ENCODE measurements around the gene LGR5. TPM values are rescaled to one million over a fixed set of nuclear protein-coding genes. Genes with fewer than 3 reads are reported as not detected.

LGR5 gene
- total and polyA plus RNA-seq, 8 donors, result 0.06 to 0.17 (median 0.11) TPM; not detected in 4

DNA sequence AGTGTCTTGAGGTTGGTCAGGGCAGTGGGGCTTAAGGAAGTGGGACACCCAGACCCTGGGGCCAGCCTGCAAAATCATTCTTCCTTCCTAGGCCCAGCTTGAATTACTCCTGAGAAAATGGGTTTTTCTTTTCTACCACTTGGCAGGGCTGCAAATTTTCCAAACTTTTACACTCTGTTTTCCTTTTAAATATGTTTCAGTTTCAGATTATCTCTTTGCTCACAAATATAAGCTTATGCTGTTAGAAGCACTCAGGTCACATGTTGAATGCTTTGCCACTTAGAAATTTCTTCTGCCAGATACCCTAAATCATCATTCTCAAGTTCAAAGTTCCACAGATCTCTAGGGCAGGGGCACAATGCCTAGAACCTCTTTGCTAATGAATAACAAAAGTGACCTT is 2.9 kb upstream of the LGR5 start:
- H3K27ac ChIP-seq, result no peak overlapping the region
- TF ChIP-seq, protein P1, sequence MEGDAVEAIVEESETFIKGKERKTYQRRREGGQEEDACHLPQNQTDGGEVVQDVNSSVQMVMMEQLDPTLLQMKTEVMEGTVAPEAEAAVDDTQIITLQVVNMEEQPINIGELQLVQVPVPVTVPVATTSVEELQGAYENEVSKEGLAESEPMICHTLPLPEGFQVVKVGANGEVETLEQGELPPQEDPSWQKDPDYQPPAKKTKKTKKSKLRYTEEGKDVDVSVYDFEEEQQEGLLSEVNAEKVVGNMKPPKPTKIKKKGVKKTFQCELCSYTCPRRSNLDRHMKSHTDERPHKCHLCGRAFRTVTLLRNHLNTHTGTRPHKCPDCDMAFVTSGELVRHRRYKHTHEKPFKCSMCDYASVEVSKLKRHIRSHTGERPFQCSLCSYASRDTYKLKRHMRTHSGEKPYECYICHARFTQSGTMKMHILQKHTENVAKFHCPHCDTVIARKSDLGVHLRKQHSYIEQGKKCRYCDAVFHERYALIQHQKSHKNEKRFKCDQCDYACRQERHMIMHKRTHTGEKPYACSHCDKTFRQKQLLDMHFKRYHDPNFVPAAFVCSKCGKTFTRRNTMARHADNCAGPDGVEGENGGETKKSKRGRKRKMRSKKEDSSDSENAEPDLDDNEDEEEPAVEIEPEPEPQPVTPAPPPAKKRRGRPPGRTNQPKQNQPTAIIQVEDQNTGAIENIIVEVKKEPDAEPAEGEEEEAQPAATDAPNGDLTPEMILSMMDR (IDR thresholded peaks at IDR 0.05), result no peak
- H3K9me3 ChIP-seq, result no peaks in the 10 kb centered on the region
- H3K4me1 ChIP-seq, result peaks cover 0 to 16% (median 9%) of the 10 kb centered on the region in 3 donors
- no peak for ATAC-seq
- intact Hi-C loops (cut with DNase I), result no loop called here
- FAIRE-seq, result no peak
- DNase-seq, result no peak
- no peaks in the 10 kb centered on the region for H3K36me3 ChIP-seq
- peaks cover 0 to 13% (median 2%) of the 10 kb centered on the region in 4 donors for H3K27me3 ChIP-seq
- no peak overlapping the region for H3K4me3 ChIP-seq

DNA sequence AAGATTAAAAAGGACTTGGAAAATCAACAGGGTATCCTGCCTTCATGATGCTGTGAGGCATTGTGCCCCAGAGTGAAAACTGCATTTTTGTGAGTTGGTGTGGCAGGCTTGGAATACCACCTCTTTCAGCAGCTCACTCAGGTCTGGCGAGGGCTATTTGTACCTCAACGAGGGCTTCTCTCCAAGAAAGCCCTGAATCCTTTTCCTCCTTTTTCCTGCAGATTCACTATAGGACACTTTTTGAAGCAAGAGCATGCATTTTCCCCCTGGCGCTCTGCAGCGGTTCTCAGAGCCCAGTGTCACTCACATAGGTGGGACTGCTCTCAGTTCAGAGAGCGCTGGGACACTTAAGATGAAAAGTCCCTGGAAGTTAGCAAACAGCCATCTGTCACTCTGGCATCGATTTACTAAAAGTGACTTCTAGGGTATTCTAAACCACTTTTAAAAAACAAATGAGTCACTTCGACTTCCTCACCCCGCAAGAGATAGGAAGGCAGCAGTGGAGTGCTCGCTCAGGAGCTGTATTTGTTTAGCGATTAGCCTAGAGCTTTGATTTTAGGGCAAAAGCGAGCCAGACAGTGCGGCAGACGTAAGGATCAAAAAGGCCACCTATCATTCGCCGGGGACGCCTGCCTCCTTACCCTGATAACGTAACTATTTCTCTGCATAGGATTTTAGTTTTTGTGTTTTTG is 782 bp upstream of the LGR5 start:
- TF ChIP-seq, protein P1 (IDR thresholded peaks at IDR 0.05), result no peak
- no peaks in the 10 kb centered on the region for H3K9me3 ChIP-seq
- peaks cover 0 to 16% (median 9%) of the 10 kb centered on the region in 3 donors for H3K4me1 ChIP-seq
- no peak overlapping the region for H3K27ac ChIP-seq
- H3K36me3 ChIP-seq, result no peaks in the 10 kb centered on the region
- WGBS, 2 donors, result 2 to 3% methylated on average over 17 of the region's 17 CpGs
- FAIRE-seq (no peak), ATAC-seq (peak in 3 of 4 donors; percentile 60 to 69 (median 66)), DNase-seq (peak in 1 of 6 donors; percentile 13)
- peaks cover 0 to 13% (median 2%) of the 10 kb centered on the region in 4 donors for H3K27me3 ChIP-seq
- peak overlapping the region in 1 of 4 donors; percentile 42 for H3K4me3 ChIP-seq
- intact Hi-C loops (cut with DNase I), result no loop called here

DNA sequence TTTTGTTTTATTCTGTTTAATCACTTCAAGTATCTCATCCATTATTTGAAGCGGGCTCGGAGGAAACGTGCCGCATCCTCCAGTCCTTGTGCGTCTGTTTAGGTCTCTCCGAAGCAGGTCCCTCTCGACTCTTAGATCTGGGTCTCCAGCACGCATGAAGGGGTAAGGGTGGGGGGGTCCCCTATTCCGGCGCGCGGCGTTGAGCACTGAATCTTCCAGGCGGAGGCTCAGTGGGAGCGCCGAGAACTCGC is 311 bp upstream of the LGR5 start:
- Histone ChIP-seq H3K4me3 (peak overlapping the region in 3 of 4 donors; percentile 19 to 42 (median 27)), H3K9me3 (no peaks in the 10 kb centered on the region), H3K27me3 (peaks cover 0 to 13% (median 2%) of the 10 kb centered on the region in 4 donors), H3K4me1 (peaks cover 0 to 16% (median 9%) of the 10 kb centered on the region in 3 donors), H3K36me3 (no peaks in the 10 kb centered on the region), H3K27ac (no peak overlapping the region)
- no peak for FAIRE-seq
- intact Hi-C loops (cut with DNase I), result no loop called here
- ATAC-seq, result peak in 1 of 4 donors; percentile 24
- no peak for DNase-seq
- WGBS, 2 donors, result 1% methylated on average over 17 of the region's 17 CpGs
- TF ChIP-seq, protein P1 (IDR thresholded peaks at IDR 0.05), result no peak

DNA sequence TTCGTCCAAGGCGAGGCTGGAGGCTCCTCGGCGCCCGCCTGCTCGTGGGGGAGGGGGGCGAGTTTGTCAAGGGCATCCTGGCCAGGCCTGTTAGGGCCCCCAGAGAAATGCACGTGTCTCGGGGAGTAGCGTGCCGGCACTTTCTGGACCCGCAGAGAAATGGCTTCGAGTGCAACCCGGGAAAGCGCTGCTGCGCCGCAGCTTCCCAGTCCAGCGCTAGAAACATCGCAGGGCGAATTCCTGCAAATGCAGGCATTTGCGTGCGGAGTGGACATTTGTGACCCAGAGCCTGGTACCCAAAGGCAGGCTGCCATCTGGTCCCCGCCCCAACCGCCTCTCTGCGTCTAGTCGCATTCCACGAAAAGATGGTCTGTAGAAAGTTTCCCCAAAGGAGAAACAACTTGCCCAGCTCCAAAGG is 756 bp downstream of the LGR5 start:
- peak in 3 of 4 donors; percentile 33 to 42 (median 36) for ATAC-seq

More for the DNA sequence above, 756 bp downstream of the LGR5 start:
- H3K36me3 ChIP-seq, result no peaks in the 10 kb centered on the region
- H3K27ac ChIP-seq, result no peak overlapping the region
- FAIRE-seq (no peak), DNase-seq (peak in 1 of 6 donors; percentile 60)
- no peaks in the 10 kb centered on the region for H3K9me3 ChIP-seq
- peak overlapping the region in 2 of 4 donors; percentile 27 to 42 for H3K4me3 ChIP-seq
- peaks cover 0 to 16% (median 9%) of the 10 kb centered on the region in 3 donors for H3K4me1 ChIP-seq
- TF ChIP-seq, protein P1 (IDR thresholded peaks at IDR 0.05), result no peak
- intact Hi-C loops (cut with DNase I), result no loop called here
- H3K27me3 ChIP-seq, result peaks cover 0 to 13% (median 2%) of the 10 kb centered on the region in 4 donors
- 0 to 1% methylated on average over 27 of the region's 27 CpGs for WGBS, 2 donors
